ENCODE results near the gene POU2F1.
A peak's percentile ranks its signal among the peaks of the same experiment; 100 is the strongest.

POU2F1 gene

DNA sequence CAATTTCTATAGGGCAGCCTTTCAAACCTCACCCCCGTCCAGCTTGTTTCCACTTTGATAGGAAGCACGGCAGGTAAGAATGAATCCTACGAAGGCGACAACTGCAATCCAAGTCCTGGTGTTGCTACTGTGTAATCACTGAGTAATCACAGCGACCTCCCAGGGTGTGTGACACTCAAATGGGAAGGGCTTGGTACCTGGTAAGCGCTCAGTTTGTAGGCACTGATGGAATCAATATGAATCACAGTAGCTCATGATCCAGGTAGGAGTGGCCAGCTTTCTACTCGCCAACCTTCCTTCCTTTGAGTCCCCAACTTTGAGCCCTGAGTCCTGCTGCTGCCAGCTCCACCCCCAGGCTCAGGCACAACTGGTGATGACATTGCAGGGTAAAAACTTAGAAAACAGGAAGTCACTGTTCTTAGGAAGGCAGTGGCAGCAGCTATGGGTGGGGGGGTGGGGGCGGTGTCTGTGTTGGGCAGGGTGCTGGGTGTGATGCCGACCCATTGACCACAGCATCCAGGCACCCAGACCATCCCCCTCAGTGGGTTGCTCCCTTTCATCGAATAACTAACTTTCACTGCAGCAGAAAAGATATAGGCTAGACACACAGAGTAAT is 226.9 kb downstream of the POU2F1 start:
- no peak for DNase-seq (ENCODE audit: low read depth, low spot score)
- no peak overlapping the region for H3K4me3 ChIP-seq (ENCODE audit: low read depth, low read length)
- TF ChIP-seq CTCF (IDR thresholded peaks at IDR 0.05; ENCODE audit: low read depth, low read length) = no peak
- in situ Hi-C loops (cut with HindIII; ENCODE audit: low sequenced_read_pairs) = loop anchor here (25.0 kb wide), 1 partner anchor 385 kb away; no protein-coding TSS in a partner anchor

GRCh38 chr1:167450843-167451242 is 230.2 kb downstream of the POU2F1 start:
- no peak overlapping the region for H3K4me3 ChIP-seq (ENCODE audit: low read depth, low read length)
- in situ Hi-C loops (cut with HindIII; ENCODE audit: low sequenced_read_pairs) = no loop called here
- TF ChIP-seq CTCF (IDR thresholded peaks at IDR 0.05; ENCODE audit: low read depth, low read length) = no peak
- no peak for DNase-seq (ENCODE audit: low read depth, low spot score)

GRCh38 chr1:167452483-167452882 is 231.8 kb downstream of the POU2F1 start:
- DNase-seq (ENCODE audit: low read depth, low spot score) = no peak
- H3K4me3 ChIP-seq (ENCODE audit: low read depth, low read length) = no peak overlapping the region
- no peak for TF ChIP-seq CTCF (IDR thresholded peaks at IDR 0.05; ENCODE audit: low read depth, low read length)
- in situ Hi-C loops (cut with HindIII; ENCODE audit: low sequenced_read_pairs) = no loop called here

GRCh38 chr1:167453123-167453522 is 232.4 kb downstream of the POU2F1 start:
- in situ Hi-C loops (cut with HindIII; ENCODE audit: low sequenced_read_pairs) = no loop called here
- no peak overlapping the region for H3K4me3 ChIP-seq (ENCODE audit: low read depth, low read length)
- DNase-seq (ENCODE audit: low read depth, low spot score) = no peak
- no peak for TF ChIP-seq CTCF (IDR thresholded peaks at IDR 0.05; ENCODE audit: low read depth, low read length)

- no peak for DNase-seq (ENCODE audit: low read depth, low spot score)
- in situ Hi-C loops (cut with HindIII; ENCODE audit: low sequenced_read_pairs) = no loop called here
- TF ChIP-seq CTCF (IDR thresholded peaks at IDR 0.05; ENCODE audit: low read depth, low read length) = no peak
- peak overlapping the region; percentile 57 for H3K4me3 ChIP-seq (ENCODE audit: low read depth, low read length)
These were observed 233.7 kb downstream of the POU2F1 start for GRCh38 chr1:167454304-167454893.

DNA sequence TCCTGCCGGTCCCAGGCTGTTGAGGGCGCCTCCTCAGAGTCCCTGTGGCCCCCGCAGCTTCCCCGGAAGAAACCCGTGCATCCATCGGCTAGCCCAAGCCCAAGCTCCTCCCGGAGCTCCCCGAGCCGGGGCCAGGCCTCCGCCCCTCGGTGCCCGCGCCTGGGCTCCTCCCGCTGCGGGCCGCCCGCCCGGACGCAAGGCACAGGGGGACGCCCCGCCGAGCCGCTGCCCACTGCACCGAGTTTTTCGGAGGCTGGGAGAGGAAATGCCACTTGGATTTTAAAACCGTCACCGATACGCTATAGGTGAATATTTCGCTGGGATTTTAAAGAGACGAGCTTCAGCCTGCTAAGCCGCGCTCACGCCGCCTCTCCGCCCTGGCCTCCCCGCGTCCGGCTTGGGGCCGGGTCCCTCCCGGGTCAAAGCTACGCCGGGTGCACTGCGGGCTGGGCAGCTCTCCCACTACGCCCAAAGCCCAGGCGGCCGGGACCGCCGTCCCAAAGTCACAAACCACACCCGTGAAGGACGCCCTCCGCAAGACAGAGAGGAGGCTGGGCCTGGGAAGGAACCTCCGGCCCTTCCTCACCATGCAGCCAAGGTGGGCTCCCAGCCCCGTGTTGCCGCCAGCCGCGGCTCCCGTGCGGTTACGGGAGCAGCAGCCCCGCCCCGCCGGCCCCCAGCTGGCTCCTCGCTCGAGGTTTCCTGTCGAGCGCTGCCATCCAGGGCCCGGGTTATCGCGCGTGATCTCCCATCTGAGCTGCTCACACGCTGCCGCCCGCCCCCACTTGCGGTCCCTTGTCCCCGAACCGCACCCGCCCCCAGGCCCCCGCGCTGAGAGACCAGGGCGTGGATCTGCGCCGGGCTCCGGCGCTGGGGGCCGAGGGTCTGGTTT is 234.5 kb downstream of the POU2F1 start:
- TF ChIP-seq CTCF (IDR thresholded peaks at IDR 0.05; ENCODE audit: low read depth, low read length) = no peak
- DNase-seq (ENCODE audit: low read depth, low spot score) = no peak
- in situ Hi-C loops (cut with HindIII; ENCODE audit: low sequenced_read_pairs) = no loop called here
- peak overlapping the region; percentile 57 for H3K4me3 ChIP-seq (ENCODE audit: low read depth, low read length)

Data from astrocyte of the spinal cord (primary cell).